Measurements from ENCODE around the gene SLC38A3. TPM values are rescaled to one million over a fixed set of nuclear protein-coding genes. Genes with fewer than 3 reads are reported as not detected.

The SLC38A3 gene
- total and polyA plus RNA-seq, 9 of the 15 experiments (the other 6 are each of a cell fraction or from before 2014, with no cell fraction given), result 0.09 to 0.38 (median 0.16) TPM; not detected in 6

DNA sequence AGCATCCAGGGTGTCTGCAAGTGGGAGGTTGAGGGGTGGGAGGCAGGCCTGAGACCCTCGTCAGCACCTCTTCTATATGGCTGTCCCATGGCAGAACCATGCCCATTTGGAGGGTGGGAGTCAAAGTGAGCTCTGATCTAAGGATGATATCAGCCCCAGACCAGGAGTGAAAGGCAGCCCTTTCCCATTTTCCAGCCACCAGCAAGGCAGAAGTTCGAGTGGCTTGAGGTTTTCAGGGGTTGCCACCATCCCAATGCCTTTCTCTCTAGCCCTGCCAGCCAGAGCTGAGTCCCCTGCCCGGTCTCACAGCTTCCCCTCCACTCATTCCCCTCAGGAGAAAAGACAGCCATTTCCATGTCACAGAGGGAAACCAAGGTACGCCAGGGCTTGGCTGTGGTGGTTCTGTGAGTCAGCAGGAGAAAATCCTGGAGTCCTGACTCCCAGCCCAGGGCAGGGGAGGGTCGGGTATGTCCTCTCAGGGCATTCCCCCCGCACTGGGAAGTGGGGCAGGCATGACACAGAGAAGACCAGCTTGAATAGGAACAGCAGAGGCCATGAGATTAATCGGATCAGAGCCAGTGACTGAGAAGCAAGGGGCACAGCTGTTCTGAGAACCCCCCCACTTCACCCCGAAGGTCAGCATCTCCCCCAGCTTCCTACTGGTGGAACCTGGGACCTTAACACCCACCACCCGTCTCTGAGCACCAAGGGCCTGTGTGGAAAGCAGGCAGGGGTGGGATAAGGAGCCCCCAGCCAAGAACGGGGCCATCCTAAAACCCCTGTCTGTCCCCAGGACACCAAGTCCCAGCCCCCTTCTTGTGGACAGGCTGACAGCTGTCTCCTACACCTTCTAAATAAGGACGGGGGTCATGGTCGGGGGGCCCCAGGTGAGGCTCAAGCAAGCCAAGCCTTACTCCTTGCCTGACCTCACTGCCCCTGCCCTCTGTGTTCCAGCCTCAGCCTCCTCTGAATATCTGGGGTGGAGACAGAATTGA, 965 bp upstream of the SLC38A3 start (continued):
- TF ChIP-seq HDAC3 (IDR thresholded peaks at IDR 0.05; ENCODE audit: borderline replicate concordance, partially characterized antibody), result no peak
- TF ChIP-seq ZNF830 (CRISPR knock-in tag; IDR thresholded peaks at IDR 0.05), result no peak
- TF ChIP-seq MCM2 (IDR thresholded peaks at IDR 0.05; ENCODE audit: low read depth), result no peak
- TF ChIP-seq, protein P1, sequence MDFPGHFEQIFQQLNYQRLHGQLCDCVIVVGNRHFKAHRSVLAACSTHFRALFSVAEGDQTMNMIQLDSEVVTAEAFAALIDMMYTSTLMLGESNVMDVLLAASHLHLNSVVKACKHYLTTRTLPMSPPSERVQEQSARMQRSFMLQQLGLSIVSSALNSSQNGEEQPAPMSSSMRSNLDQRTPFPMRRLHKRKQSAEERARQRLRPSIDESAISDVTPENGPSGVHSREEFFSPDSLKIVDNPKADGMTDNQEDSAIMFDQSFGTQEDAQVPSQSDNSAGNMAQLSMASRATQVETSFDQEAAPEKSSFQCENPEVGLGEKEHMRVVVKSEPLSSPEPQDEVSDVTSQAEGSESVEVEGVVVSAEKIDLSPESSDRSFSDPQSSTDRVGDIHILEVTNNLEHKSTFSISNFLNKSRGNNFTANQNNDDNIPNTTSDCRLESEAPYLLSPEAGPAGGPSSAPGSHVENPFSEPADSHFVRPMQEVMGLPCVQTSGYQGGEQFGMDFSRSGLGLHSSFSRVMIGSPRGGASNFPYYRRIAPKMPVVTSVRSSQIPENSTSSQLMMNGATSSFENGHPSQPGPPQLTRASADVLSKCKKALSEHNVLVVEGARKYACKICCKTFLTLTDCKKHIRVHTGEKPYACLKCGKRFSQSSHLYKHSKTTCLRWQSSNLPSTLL (IDR thresholded peaks at IDR 0.05), result no peak
- TF ChIP-seq CREB1 (IDR thresholded peaks at IDR 0.05), result no peak
- no peak for TF ChIP-seq CREB1 (CRISPR knock-in tag; IDR thresholded peaks at IDR 0.05)
- no peak for TF ChIP-seq ZFP36 (IDR thresholded peaks at IDR 0.05; ENCODE audit: low read depth, low read length, partially characterized antibody)

Measured in K562 (cell line).